ENCODE data around the gene ABCC1. TPM values are rescaled to one million over a fixed set of nuclear protein-coding genes. Genes with fewer than 3 reads are reported as not detected.
"Not testable (repeated sequence)": the region's sequence is repeated elsewhere in the genome, so short reads cannot be mapped to it uniquely, and the experiment has no call there.

The ABCC1 gene
- total RNA-seq, 1 donor from 2014 or later: 13.6 TPM

GRCh38 chr16:16161319-16161718, 211.9 kb downstream of the ABCC1 start:
- no peak for DNase-seq

GRCh38 chr16:16161840-16162239, 212.4 kb downstream of the ABCC1 start:
- DNase-seq: not testable (repeated sequence)

GRCh38 chr16:16162591-16162990, 213.2 kb downstream of the ABCC1 start:
- no peak for DNase-seq

- DNase-seq: no peak
Observed at GRCh38 chr16:16163109-16163508, 213.7 kb downstream of the ABCC1 start.

- peak; percentile 40 for DNase-seq
Observed at GRCh38 chr16:16163571-16163970, 214.2 kb downstream of the ABCC1 start.

GRCh38 chr16:16164243-16164642, 214.8 kb downstream of the ABCC1 start:
- no peak for DNase-seq

GRCh38 chr16:16166085-16166484, 216.7 kb downstream of the ABCC1 start:
- DNase-seq: no peak

GRCh38 chr16:16166949-16167348, 217.5 kb downstream of the ABCC1 start:
- no peak for DNase-seq

- DNase-seq: no peak
Observed at GRCh38 chr16:16167927-16168326, 218.5 kb downstream of the ABCC1 start.

- DNase-seq: no peak
Observed at GRCh38 chr16:16168431-16168830, 219.0 kb downstream of the ABCC1 start.

- no peak for DNase-seq
Observed at GRCh38 chr16:16169615-16170014, 220.2 kb downstream of the ABCC1 start.

- no peak for DNase-seq
Observed at GRCh38 chr16:16171332-16171919, 222.0 kb downstream of the ABCC1 start.

GRCh38 chr16:16172991-16173390, 223.6 kb downstream of the ABCC1 start:
- no peak for DNase-seq

- DNase-seq: peak; percentile 52
Observed at GRCh38 chr16:16175296-16175695, 225.9 kb downstream of the ABCC1 start.

GRCh38 chr16:16176328-16176727, 226.9 kb downstream of the ABCC1 start:
- no peak for DNase-seq

GRCh38 chr16:16178455-16179162, 229.2 kb downstream of the ABCC1 start:
- DNase-seq: no peak

GRCh38 chr16:16181748-16182147, 232.3 kb downstream of the ABCC1 start:
- DNase-seq: not testable (repeated sequence)

- no peak for DNase-seq
Observed at GRCh38 chr16:16182918-16183317, 233.5 kb downstream of the ABCC1 start.

- no peak for DNase-seq
Observed at GRCh38 chr16:16183562-16183961, 234.1 kb downstream of the ABCC1 start.

- DNase-seq: no peak
Observed at GRCh38 chr16:16184594-16184993, 235.2 kb downstream of the ABCC1 start.

GRCh38 chr16:16185095-16185494, 235.7 kb downstream of the ABCC1 start:
- no peak for DNase-seq

- DNase-seq: no peak
Observed at GRCh38 chr16:16186820-16187219, 237.4 kb downstream of the ABCC1 start.

- no peak for DNase-seq
Observed at GRCh38 chr16:16188827-16189226, 239.4 kb downstream of the ABCC1 start.

GRCh38 chr16:16189842-16190241, 240.4 kb downstream of the ABCC1 start:
- no peak for DNase-seq
